Parathyroid adenoma (tissue), 2 donors: ENCODE measurements around the gene ANGPTL8.

Experiments used
- H2AFZ ChIP-seq: fragments of 300-600 bp; sonication (generic); one replicate; pipeline ENCODE4 v1.7.0; 2017; ENCODE audit warnings: antibody characterized with exemption, mild to moderate bottlenecking
- H3K27ac ChIP-seq: fragments of 300-600 bp; sonication (generic); one replicate; pipeline ENCODE4 v1.7.0; 2017
- H3K27me3 ChIP-seq: fragments of 300-600 bp; sonication (generic); one replicate; pipeline ENCODE4 v1.7.0; 2017; ENCODE audit warnings: low read length; ENCODE audit not compliant: control insufficient read depth, insufficient read depth
- H3K36me3 ChIP-seq: fragments of 300-600 bp; sonication (generic); one replicate; pipeline ENCODE4 v1.7.0; 2017; ENCODE audit warnings: low read length; ENCODE audit not compliant: control insufficient read depth, insufficient read depth
- H3K4me1 ChIP-seq: fragments of 300-600 bp; sonication (generic); one replicate; pipeline ENCODE4 v1.7.0; 2017; ENCODE audit warnings: control low read depth
- H3K4me2 ChIP-seq: fragments of 300-600 bp; sonication (generic); one replicate; pipeline ENCODE4 v1.7.0; 2017; ENCODE audit warnings: low read length
- H3K4me3 ChIP-seq: fragments of 300-600 bp; sonication (generic); one replicate; pipeline ENCODE4 v1.7.0; 2017; ENCODE audit warnings: low read depth, low read length
- H3K79me2 ChIP-seq: fragments of 300-600 bp; sonication (generic); one replicate; pipeline ENCODE4 v1.7.0; 2017; ENCODE audit warnings: control low read depth
- H3K9ac ChIP-seq: fragments of 300-600 bp; sonication (generic); one replicate; pipeline ENCODE4 v1.7.0; 2017; ENCODE audit warnings: mild to moderate bottlenecking
- H3K9me3 ChIP-seq: fragments of 300-600 bp; sonication (generic); one replicate; pipeline ENCODE4 v1.7.0; 2017; ENCODE audit warnings: low read length; ENCODE audit not compliant: control insufficient read depth
- TF ChIP-seq, protein P1 (sequence below): fragments of 300-600 bp; sonication (generic); IDR thresholded peaks from one replicate; pipeline ENCODE4 v1.7.0; 2017; ENCODE audit warnings: antibody characterized with exemption, mild to moderate bottlenecking
- donor health status: primary hyperparathyroidism.

ANGPTL8 gene

DNA sequence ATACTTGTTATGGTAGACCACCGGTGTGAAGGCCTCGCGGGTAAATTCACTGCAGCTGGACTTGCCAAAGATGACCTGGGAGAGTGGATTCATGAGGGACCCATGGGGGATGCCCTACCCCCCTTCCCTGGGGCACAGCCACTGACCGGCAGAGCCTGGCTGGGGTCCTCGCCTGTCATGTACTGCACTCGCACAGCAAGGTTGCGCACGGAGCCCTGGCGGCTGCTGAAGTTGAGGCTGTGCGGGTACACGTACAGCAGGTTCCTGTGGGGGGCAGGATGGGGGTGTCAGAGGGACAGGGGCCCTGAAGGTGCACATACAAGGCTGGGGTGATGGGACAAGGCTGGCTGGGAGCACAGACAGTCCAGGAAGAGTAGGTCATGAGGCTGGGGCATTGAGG, 1.4 kb upstream of the ANGPTL8 start:
- Histone ChIP-seq H2AFZ (no peak overlapping the region), H3K36me3 (no peaks in the 10 kb centered on the region), H3K9ac (no peak overlapping the region), H3K4me2 (no peak overlapping the region), H3K27me3 (no peaks in the 10 kb centered on the region), H3K27ac (no peak overlapping the region), H3K4me3 (no peak overlapping the region), H3K79me2 (no peaks in the 10 kb centered on the region), H3K9me3 (no peaks in the 10 kb centered on the region), H3K4me1 (no peaks in the 10 kb centered on the region)
- TF ChIP-seq, protein P1, sequence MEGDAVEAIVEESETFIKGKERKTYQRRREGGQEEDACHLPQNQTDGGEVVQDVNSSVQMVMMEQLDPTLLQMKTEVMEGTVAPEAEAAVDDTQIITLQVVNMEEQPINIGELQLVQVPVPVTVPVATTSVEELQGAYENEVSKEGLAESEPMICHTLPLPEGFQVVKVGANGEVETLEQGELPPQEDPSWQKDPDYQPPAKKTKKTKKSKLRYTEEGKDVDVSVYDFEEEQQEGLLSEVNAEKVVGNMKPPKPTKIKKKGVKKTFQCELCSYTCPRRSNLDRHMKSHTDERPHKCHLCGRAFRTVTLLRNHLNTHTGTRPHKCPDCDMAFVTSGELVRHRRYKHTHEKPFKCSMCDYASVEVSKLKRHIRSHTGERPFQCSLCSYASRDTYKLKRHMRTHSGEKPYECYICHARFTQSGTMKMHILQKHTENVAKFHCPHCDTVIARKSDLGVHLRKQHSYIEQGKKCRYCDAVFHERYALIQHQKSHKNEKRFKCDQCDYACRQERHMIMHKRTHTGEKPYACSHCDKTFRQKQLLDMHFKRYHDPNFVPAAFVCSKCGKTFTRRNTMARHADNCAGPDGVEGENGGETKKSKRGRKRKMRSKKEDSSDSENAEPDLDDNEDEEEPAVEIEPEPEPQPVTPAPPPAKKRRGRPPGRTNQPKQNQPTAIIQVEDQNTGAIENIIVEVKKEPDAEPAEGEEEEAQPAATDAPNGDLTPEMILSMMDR: no peak

DNA sequence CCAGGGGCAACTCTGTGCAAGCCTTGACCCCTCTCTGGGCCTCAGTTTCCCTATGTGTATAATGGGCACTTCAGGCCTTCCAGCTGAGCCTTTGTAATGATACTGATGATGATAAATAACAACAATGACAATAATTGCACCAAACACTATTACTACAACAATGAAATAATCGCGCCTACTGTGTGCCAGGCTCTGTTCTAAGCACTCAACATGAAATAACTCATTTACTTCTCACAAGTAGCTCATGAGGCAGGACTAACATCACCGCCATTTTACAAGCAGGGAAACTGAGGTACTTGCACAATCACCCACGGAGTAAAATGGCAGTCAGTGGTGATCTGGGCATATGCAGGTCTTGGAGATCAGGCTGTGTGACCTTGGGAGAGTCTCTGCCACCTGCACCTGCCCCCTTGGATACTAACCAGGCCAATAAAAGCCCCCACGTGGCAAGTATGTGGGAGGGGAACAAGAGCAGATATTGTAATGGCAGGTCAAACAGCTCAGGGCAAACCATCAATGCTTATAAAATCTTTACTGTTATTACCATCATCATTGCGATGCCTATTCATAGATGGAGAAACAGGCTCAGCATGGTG, 540 bp upstream of the ANGPTL8 start:
- Histone ChIP-seq H3K36me3 (no peaks in the 10 kb centered on the region), H3K4me2 (no peak overlapping the region), H2AFZ (no peak overlapping the region), H3K9me3 (no peaks in the 10 kb centered on the region), H3K4me1 (no peaks in the 10 kb centered on the region), H3K27ac (no peak overlapping the region), H3K4me3 (no peak overlapping the region), H3K9ac (no peak overlapping the region), H3K27me3 (no peaks in the 10 kb centered on the region), H3K79me2 (no peaks in the 10 kb centered on the region)
- TF ChIP-seq, protein P1: no peak

DNA sequence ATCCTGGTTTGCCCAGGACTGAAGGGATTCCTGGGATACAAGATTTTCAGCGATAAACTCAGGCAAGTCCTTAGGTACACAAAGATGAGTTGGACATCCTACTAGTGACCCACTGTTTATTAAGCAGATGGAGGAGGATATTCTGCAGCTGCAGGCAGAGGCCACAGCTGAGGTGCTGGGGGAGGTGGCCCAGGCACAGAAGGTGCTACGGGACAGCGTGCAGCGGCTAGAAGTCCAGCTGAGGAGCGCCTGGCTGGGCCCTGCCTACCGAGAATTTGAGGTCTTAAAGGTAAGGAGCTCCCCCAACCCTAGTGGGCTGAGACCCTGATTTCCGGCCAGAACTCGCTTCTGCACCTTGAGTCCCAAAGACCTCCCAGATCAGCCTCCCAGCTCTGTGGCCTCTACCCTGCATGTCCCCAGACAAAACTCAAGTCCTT, 607 bp downstream of the ANGPTL8 start:
- H3K9ac ChIP-seq: no peak overlapping the region
- no peaks in the 10 kb centered on the region for H3K4me1 ChIP-seq
- H2AFZ ChIP-seq: no peak overlapping the region
- H3K27ac ChIP-seq: no peak overlapping the region
- no peaks in the 10 kb centered on the region for H3K36me3 ChIP-seq
- TF ChIP-seq, protein P1: no peak
- no peaks in the 10 kb centered on the region for H3K9me3 ChIP-seq
- H3K79me2 ChIP-seq: no peaks in the 10 kb centered on the region
- no peaks in the 10 kb centered on the region for H3K27me3 ChIP-seq
- no peak overlapping the region for H3K4me2 ChIP-seq
- no peak overlapping the region for H3K4me3 ChIP-seq

DNA sequence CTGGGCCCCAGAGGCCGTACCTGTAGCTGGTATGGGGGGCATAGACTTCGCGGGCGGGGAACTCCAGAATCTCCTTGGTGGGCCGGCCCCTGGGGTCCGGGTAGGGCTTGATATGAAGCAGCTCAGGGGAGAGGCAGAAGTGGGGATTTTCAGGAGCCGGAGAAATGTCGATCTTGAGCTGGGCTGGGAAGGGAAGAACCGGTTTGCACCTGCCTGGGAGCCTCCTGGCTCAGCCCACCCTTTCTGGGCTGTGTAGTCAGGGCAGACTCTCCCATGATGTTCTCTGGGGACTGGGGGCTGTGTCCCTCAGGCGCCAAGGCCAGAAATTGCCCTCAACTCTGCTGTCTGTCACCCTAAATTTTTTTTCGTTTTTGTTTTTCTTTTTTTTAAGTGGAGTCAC, 2.6 kb downstream of the ANGPTL8 start:
- H2AFZ ChIP-seq: no peak overlapping the region
- TF ChIP-seq, protein P1: no peak
- no peak overlapping the region for H3K4me2 ChIP-seq
- H3K36me3 ChIP-seq: no peaks in the 10 kb centered on the region
- H3K27me3 ChIP-seq: no peaks in the 10 kb centered on the region
- H3K9me3 ChIP-seq: no peaks in the 10 kb centered on the region
- H3K4me3 ChIP-seq: no peak overlapping the region
- no peaks in the 10 kb centered on the region for H3K4me1 ChIP-seq
- no peak overlapping the region for H3K9ac ChIP-seq
- no peak overlapping the region for H3K27ac ChIP-seq
- no peaks in the 10 kb centered on the region for H3K79me2 ChIP-seq
